HEK293T (cell line): ENCODE data around the gene RGCC.

Source experiments
- CTCF ChIA-PET: fragments of 350-600 bp; formaldehyde crosslinking; extraction: SDS; loops from one replicate; lab custom pipeline; 2021; ENCODE audit warnings: antibody characterized with exemption, inconsistent platforms; lab: Yijun Ruan, JAX
- POLR2A ChIA-PET: fragments of 350-600 bp; formaldehyde crosslinking; extraction: SDS; loops from one replicate; lab custom pipeline; 2020; ENCODE audit warnings: antibody characterized with exemption, inconsistent platforms; lab: Yijun Ruan, JAX
- DNase-seq: peaks from one replicate; pipeline ENCODE4 v3.0.0; 2012; ENCODE audit warnings: mixed read lengths; ENCODE audit errors: extremely low spot score
- ARNT ChIP-seq: fragments of 450-650 bp; IDR thresholded peaks from 2 replicates; pipeline ENCODE4 v1.6.1; 2017; ENCODE audit warnings: mild to moderate bottlenecking
- BHLHE40 ChIP-seq: fragments of 450-650 bp; IDR thresholded peaks from 2 replicates; pipeline ENCODE4 v1.6.1; 2016; ENCODE audit warnings: mild to moderate bottlenecking, moderate library complexity, borderline replicate concordance
- CTBP1 ChIP-seq: fragments of 450-650 bp; IDR thresholded peaks from 2 replicates; pipeline ENCODE4 v1.6.1; 2016; ENCODE audit warnings: borderline replicate concordance
- ELF4 ChIP-seq: fragments of 450-650 bp; IDR thresholded peaks from 2 replicates; pipeline ENCODE4 v1.6.1; 2017; ENCODE audit warnings: antibody characterized with exemption
- FOXA1 ChIP-seq: fragments of 450-650 bp; IDR thresholded peaks from 2 replicates; pipeline ENCODE4 v1.6.1; 2016; ENCODE audit warnings: mild to moderate bottlenecking
- FOXK2 ChIP-seq: fragments of 450-650 bp; IDR thresholded peaks from 2 replicates; pipeline ENCODE4 v1.6.1; 2016; ENCODE audit warnings: mild to moderate bottlenecking
- FOXM1 ChIP-seq: fragments of 450-650 bp; IDR thresholded peaks from 2 replicates; pipeline ENCODE4 v1.6.1; 2017; ENCODE audit warnings: mild to moderate bottlenecking, borderline replicate concordance
- HDGF ChIP-seq: fragments of 450-650 bp; IDR thresholded peaks from 2 replicates; pipeline ENCODE4 v1.6.1; 2017; ENCODE audit warnings: antibody characterized with exemption, borderline replicate concordance
- L3MBTL2 ChIP-seq: fragments of 450-650 bp; conservative IDR thresholded peaks from 2 replicates; pipeline ENCODE4 v1.6.1; 2016; ENCODE audit warnings: mild to moderate bottlenecking
- LEF1 ChIP-seq: fragments of 450-650 bp; IDR thresholded peaks from 2 replicates; pipeline ENCODE4 v1.6.1; 2017; ENCODE audit warnings: mild to moderate bottlenecking, borderline replicate concordance
- NFRKB ChIP-seq: fragments of 450-650 bp; IDR thresholded peaks from 2 replicates; pipeline ENCODE4 v1.6.1; 2016; ENCODE audit warnings: mild to moderate bottlenecking, moderate library complexity
- SP1 ChIP-seq: fragments of 450-650 bp; IDR thresholded peaks from 2 replicates; pipeline ENCODE4 v1.6.1; 2017
- SUZ12 ChIP-seq: fragments of 450-650 bp; IDR thresholded peaks from 2 replicates; pipeline ENCODE4 v1.6.1; 2016; ENCODE audit warnings: mild to moderate bottlenecking
- TARDBP ChIP-seq: fragments of 450-650 bp; IDR thresholded peaks from 2 replicates; pipeline ENCODE4 v1.6.1; 2016
- ZNF384 ChIP-seq: fragments of 450-650 bp; IDR thresholded peaks from 2 replicates; pipeline ENCODE4 v1.6.1; 2016
- TF ChIP-seq, protein P1 (sequence below): fragments of 450-650 bp; IDR thresholded peaks from 2 replicates; pipeline ENCODE4 v1.6.1; 2016

RGCC gene

DNA sequence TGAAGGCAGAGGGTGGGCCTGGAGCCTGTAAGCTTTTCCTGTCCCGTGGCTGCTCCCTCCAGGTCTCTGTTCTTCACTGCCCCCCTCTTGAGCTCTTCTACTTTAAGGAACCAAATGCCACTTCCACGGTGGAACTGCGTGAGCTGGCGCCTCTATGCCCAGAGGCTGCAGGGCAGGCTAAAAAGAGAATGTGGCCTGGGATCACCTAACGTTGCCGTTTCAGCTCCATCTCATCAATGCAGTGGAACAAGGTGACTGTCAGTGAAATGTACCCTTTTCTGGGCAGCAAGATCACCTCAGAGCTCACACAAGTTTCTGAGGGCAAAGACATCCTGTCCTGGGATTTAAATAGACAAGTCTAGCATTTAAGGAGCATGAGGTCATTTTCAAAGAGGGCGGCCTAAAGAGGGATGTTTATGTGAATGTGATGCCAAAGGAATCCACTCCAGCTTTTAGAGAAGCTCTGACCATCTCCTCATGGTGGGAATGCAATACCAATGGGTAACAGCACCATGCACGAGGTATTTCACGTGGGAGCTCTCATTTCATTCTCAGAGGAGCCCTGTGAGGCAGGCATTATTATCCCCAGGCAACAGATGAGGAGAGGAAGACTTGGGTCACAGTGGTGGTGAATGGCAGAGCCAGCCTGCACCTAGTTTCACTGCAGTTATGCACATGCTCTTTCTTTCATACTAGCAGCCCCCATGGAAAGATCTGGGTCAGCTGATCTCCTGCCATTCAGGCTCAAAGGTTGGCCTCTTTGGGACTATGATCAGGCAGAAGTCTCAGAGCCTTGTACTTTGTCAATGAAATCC is 39.3 kb downstream of the RGCC start:
- ChIA-PET CTCF (no interaction called here), POLR2A (no interaction called here)
- TF ChIP-seq BHLHE40 (no peak), HDGF (no peak), L3MBTL2 (peak; percentile 49)
- DNase-seq = no peak

DNA sequence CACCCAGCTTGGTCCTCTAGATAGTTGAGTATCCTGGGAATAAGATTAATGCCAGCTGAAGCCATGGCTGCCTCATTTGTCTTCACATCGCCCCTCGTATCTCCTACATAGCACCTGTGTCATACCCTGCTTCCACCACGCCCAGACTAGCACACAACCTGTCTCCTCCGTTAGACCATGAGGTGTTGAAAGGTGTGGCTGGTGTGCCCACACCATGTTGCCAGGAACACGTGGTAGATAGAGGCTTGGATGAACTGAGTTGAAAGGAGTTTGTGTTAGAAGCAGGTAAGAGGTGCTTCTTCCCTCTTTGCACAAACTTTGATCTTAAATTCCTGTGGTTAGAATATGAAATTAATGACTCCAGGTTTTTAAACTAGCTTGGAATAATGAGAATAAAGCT is 40.1 kb downstream of the RGCC start:
- CTCF ChIA-PET = no interaction called here
- POLR2A ChIA-PET = no interaction called here

DNA sequence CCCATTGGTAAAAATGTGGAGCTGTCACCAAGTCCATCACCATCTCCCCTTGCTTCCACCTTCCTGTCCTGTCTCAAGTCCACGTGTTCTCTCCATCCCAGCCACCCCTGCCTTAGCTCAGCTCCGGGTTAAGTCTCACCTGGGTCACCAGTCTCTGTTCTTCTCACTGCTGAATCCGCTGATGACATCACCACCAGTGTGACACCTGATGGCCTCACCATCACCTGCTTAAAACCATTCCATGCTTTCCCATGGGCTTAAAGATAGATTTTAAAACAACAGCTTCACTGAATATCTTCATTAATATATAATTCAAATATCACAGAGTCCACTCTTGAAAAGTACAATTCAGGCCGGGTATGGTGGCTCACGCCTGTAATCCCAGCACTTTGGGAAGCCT is 42.1 kb downstream of the RGCC start:
- TF ChIP-seq NFRKB (no peak), BHLHE40 (no peak), SP1 (no peak), FOXK2 (no peak), SUZ12 (no peak), ZNF384 (no peak), CTBP1 (no peak), HDGF (no peak), L3MBTL2 (no peak), FOXA1 (no peak), FOXM1 (no peak), ELF4 (no peak), LEF1 (no peak), TARDBP (no peak), ARNT (no peak)
- TF ChIP-seq, protein P1, sequence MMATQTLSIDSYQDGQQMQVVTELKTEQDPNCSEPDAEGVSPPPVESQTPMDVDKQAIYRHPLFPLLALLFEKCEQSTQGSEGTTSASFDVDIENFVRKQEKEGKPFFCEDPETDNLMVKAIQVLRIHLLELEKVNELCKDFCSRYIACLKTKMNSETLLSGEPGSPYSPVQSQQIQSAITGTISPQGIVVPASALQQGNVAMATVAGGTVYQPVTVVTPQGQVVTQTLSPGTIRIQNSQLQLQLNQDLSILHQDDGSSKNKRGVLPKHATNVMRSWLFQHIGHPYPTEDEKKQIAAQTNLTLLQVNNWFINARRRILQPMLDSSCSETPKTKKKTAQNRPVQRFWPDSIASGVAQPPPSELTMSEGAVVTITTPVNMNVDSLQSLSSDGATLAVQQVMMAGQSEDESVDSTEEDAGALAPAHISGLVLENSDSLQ = no peak
- no peak for DNase-seq
- POLR2A ChIA-PET = interaction anchor here (0.7 kb wide), 1 partner anchor 78 kb away, joined by 3 read pairs; no protein-coding TSS in a partner anchor
- CTCF ChIA-PET = no interaction called here

More for the DNA sequence above, 40.1 kb downstream of the RGCC start:
- TF ChIP-seq, protein P1 = no peak
- no peak for TF ChIP-seq BHLHE40
- DNase-seq = no peak

DNA sequence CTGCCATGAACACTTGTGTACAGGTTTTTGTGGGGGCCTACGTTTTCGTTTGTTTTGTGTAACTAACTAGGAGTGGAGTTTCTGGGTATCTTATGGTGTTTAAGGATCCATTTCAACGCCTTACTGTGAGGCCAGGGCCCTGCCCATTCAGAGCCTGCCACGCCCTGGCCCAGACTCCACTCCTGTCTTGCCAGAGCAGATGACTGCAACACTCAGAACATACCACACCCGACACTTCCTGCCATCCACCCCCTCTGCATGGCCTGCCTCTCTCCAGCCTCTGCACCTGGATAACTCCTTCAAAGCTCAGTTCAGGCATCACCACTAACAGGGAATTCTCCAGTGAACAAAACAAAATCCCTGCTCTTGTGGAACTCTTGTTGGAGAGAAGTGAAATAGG is 43.2 kb downstream of the RGCC start:
- DNase-seq = no peak
- TF ChIP-seq L3MBTL2 (no peak), SP1 (no peak), HDGF (no peak), FOXA1 (no peak), BHLHE40 (no peak), ZNF384 (no peak)
- ChIA-PET CTCF (interaction anchor here (0.6 kb wide), 1 partner anchor 148 kb away, joined by 3 read pairs; no protein-coding TSS in a partner anchor), POLR2A (no interaction called here)

DNA sequence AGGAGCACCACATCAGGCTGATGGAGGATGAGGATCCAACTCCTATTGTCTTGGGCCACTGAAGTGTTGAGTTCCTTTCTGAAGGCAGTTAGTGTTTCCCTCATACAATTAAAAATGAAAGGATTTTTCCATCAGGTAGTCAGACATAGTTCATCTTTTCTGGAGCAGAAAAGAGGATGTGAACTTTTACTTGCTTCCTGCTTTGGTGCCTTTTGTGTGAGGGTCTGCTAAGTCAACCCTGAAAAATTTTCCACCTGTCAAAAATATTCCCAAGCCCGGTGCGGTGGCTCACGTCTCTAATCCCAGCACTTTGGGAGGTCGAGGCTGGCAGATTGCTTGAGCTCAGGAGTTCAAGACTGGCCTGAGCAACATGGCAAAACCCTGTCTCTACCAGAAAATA is 43.9 kb downstream of the RGCC start:
- POLR2A ChIA-PET = no interaction called here
- CTCF ChIA-PET = interaction anchor here (0.6 kb wide), 1 partner anchor 147 kb away, joined by 3 read pairs; no protein-coding TSS in a partner anchor
- DNase-seq = no peak
- TF ChIP-seq FOXA1 (no peak), HDGF (no peak), ARNT (no peak), NFRKB (no peak), L3MBTL2 (no peak), TARDBP (no peak)
- TF ChIP-seq, protein P1 = no peak

DNA sequence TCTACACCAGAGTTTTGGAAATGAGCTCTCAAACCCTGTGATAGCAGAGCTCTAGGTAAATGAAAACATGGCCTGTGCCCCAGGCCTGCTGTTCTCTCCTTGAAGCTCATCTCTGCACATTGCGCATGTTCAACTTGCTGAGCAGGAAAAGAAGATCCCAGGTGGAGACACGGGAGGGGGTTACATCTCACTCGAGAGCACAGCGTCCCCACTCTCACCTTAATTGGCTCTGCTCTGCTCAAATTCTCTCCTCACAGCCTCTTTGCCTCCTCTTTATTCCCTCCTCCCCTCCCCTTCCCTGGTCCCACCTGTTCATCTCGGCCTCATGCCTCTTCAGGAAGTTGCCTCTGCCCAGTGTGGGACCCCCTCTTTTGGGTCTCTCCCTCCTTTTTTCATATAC is 44.7 kb downstream of the RGCC start:
- POLR2A ChIA-PET = no interaction called here
- CTCF ChIA-PET = no interaction called here
- DNase-seq = no peak
- no peak for TF ChIP-seq LEF1
- TF ChIP-seq SUZ12 = no peak
- no peak for TF ChIP-seq ARNT
- TF ChIP-seq FOXM1 = no peak
- TF ChIP-seq BHLHE40 = no peak
- no peak for TF ChIP-seq ELF4
- TF ChIP-seq FOXA1 = no peak
- TF ChIP-seq FOXK2 = no peak

DNA sequence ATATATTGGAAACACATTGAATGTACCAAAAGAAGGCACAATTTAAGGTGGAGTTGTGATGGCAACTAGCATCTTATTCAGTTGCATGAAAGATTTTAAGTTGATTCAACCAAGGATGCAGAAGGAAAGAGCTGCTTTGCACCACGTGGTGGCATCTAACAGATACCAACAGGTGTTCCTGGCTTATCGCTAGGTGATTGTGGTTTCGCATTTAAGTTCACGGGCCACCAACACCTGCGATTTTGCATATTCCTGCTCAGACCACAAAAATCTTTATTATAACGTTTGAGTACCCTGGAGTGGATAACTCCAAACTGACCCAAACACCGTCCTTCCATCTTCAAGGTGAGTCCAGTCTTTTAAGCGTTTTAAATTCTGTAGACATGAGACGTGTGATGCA is 45.3 kb downstream of the RGCC start:
- DNase-seq = no peak
- TF ChIP-seq TARDBP (no peak), ARNT (no peak), ELF4 (no peak), FOXK2 (no peak), SP1 (no peak), L3MBTL2 (no peak), ZNF384 (no peak), LEF1 (no peak), HDGF (no peak), FOXM1 (no peak), BHLHE40 (no peak), NFRKB (no peak), FOXA1 (no peak), SUZ12 (no peak), CTBP1 (no peak)
- TF ChIP-seq, protein P1 = no peak
- POLR2A ChIA-PET = no interaction called here
- CTCF ChIA-PET = no interaction called here
